Measurements from ENCODE around the gene SLC2A4. TPM values are rescaled to one million over a fixed set of nuclear protein-coding genes. Genes with fewer than 3 reads are reported as not detected.

The SLC2A4 gene
- polyA plus RNA-seq, 3 donors, result not detected

- WGBS (ENCODE audit: insufficient coverage), result 96% methylated on average over 11 of the region's 17 CpGs
- no peak overlapping the region for H3K27ac ChIP-seq (ENCODE audit: low read depth in 1 of 2, low read length in 2 of 2)
- Mint-ChIP-seq H3K27ac (no peak overlapping the region), H3K4me1 (peaks cover 29% of the 10 kb centered on the region), H3K9me3 (no peaks in the 10 kb centered on the region), H3K4me3 (peak overlapping the region in 1 of 2 donors; percentile 53), H3K27me3 (ENCODE audit: low read depth in 3 of 3) (peaks cover 0 to 3% (median 0%) of the 10 kb centered on the region in 3 donors), H3K36me3 (peaks cover 30 to 46% of the 10 kb centered on the region in 2 donors)
- H3K27me3 ChIP-seq (ENCODE audit: control insufficient read depth in 2 of 2, insufficient read depth in 2 of 2, low read length in 2 of 2), result no peaks in the 10 kb centered on the region
- no peak overlapping the region for H3K4me2 ChIP-seq (replicated peaks; ENCODE audit: extremely low read depth, low read length, poor library complexity, severe bottlenecking)
- TF ChIP-seq CTCF (IDR thresholded peaks at IDR 0.05), result no peak
- H3K79me2 ChIP-seq (ENCODE audit: insufficient read depth, low read length), result peaks cover 18% of the 10 kb centered on the region
- DNase-seq, result no peak
- no peak overlapping the region for H2AFZ ChIP-seq (ENCODE audit: insufficient read depth, low read depth, low read length, poor library complexity, severe bottlenecking)
- peaks cover 7% of the 10 kb centered on the region for H4K20me1 ChIP-seq (ENCODE audit: insufficient read depth, low read length)
- peaks cover 31 to 36% of the 10 kb centered on the region in 2 donors for H3K4me1 ChIP-seq (ENCODE audit: control insufficient read depth in 1 of 2, insufficient read depth in 2 of 2, low read length in 2 of 2)
- intact Hi-C loops (cut with micrococcal nuclease), result loop anchor here in 1 of 2 donors (10.0 kb wide), 1 partner anchor 247 kb away; the partner anchor contains the start of gene CD68
- peaks cover 35 to 43% of the 10 kb centered on the region in 2 donors for H3K36me3 ChIP-seq (replicated peaks in 1 of 2; ENCODE audit: control insufficient read depth in 1 of 2, insufficient read depth in 2 of 2, low read length in 2 of 2)
- no peaks in the 10 kb centered on the region for H3K9me3 ChIP-seq (replicated peaks in 1 of 2; ENCODE audit: control insufficient read depth in 1 of 2, insufficient read depth in 1 of 2, low read length in 2 of 2)
- no peak overlapping the region for H3K9ac ChIP-seq (ENCODE audit: insufficient read depth, low read length, poor library complexity, severe bottlenecking)
- H3K4me3 ChIP-seq (replicated peaks in 1 of 3; ENCODE audit: low read depth in 2 of 3, low read length in 3 of 3), result no peak overlapping the region
Observed at GRCh38 chr17:7327501-7327900, 46.0 kb downstream of the SLC2A4 start.

DNA sequence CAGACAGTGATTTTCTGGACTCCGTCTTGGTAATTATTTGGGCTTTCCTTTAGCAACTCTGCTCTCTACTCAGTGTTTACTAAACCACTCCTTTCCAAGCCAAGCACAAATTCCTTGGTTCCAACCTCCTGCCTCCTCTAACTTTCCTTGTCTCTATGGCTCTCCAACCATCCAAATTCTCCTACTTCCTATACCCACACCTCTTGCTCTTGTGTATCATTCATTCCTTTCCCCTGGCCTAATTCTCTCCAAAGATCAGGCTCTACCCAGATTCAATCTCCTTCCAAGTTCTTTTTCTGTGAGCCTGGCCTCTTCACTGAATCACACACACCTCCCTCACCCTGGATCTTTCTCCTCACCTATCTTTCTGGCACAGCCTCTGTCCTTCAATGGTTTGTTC lies 46.5 kb downstream of the SLC2A4 start:
- Mint-ChIP-seq H3K27me3 (ENCODE audit: low read depth in 3 of 3) (peaks cover 0 to 6% (median 0%) of the 10 kb centered on the region in 3 donors), H3K9me3 (no peaks in the 10 kb centered on the region), H3K4me3 (peak overlapping the region; percentile 20 to 32), H3K36me3 (peaks cover 25 to 41% of the 10 kb centered on the region in 2 donors), H3K4me1 (peaks cover 34% of the 10 kb centered on the region), H3K27ac (peak overlapping the region in 4 of 7 donors; percentile 0 to 99 (median 81))
- no peaks in the 10 kb centered on the region for H3K27me3 ChIP-seq (ENCODE audit: control insufficient read depth in 2 of 2, insufficient read depth in 2 of 2, low read length in 2 of 2)
- intact Hi-C loops (cut with micrococcal nuclease), result loop anchor here in 1 of 2 donors (2.0 to 10.0 kb wide), 3 partner anchors 19 to 247 kb away; partner anchors contain the start of gene CD68
- peaks cover 18% of the 10 kb centered on the region for H3K79me2 ChIP-seq (ENCODE audit: insufficient read depth, low read length)
- H3K9ac ChIP-seq (ENCODE audit: insufficient read depth, low read length, poor library complexity, severe bottlenecking), result no peak overlapping the region
- 100% methylated on average over 1 of the region's 1 CpG for WGBS (ENCODE audit: insufficient coverage)
- H3K4me1 ChIP-seq (ENCODE audit: control insufficient read depth in 1 of 2, insufficient read depth in 2 of 2, low read length in 2 of 2), result peaks cover 34 to 39% of the 10 kb centered on the region in 2 donors
- H3K36me3 ChIP-seq (replicated peaks in 1 of 2; ENCODE audit: control insufficient read depth in 1 of 2, insufficient read depth in 2 of 2, low read length in 2 of 2), result peaks cover 29 to 38% of the 10 kb centered on the region in 2 donors
- peaks cover 7% of the 10 kb centered on the region for H4K20me1 ChIP-seq (ENCODE audit: insufficient read depth, low read length)
- H3K4me2 ChIP-seq (replicated peaks; ENCODE audit: extremely low read depth, low read length, poor library complexity, severe bottlenecking), result peak overlapping the region; percentile 99
- no peak for TF ChIP-seq CTCF (IDR thresholded peaks at IDR 0.05)
- H3K4me3 ChIP-seq (replicated peaks in 1 of 3; ENCODE audit: low read depth in 2 of 3, low read length in 3 of 3), result peak overlapping the region in 1 of 3 experiments; percentile 80
- no peak for DNase-seq
- H2AFZ ChIP-seq (ENCODE audit: insufficient read depth, low read depth, low read length, poor library complexity, severe bottlenecking), result no peak overlapping the region
- H3K27ac ChIP-seq (ENCODE audit: low read depth in 1 of 2, low read length in 2 of 2), result no peak overlapping the region
- no peaks in the 10 kb centered on the region for H3K9me3 ChIP-seq (replicated peaks in 1 of 2; ENCODE audit: control insufficient read depth in 1 of 2, insufficient read depth in 1 of 2, low read length in 2 of 2)
